GM12878 (cell line): ENCODE measurements around the gene FHOD3. TPM values are rescaled to one million over a fixed set of nuclear protein-coding genes. Genes with fewer than 3 reads are reported as not detected.

Source experiments
- EED ChIP-seq: sonication (generic); IDR thresholded peaks from 2 replicates; pipeline ENCODE4 v1.6.1; 2016; ENCODE audit warnings: antibody characterized with exemption, low read depth
- NR2F1 ChIP-seq: fragments of 450-650 bp; conservative IDR thresholded peaks from 2 replicates; pipeline ENCODE4 v1.6.1; 2017; ENCODE audit warnings: mild to moderate bottlenecking
- RAD51 ChIP-seq: fragments of 450-650 bp; IDR thresholded peaks from 2 replicates; pipeline ENCODE4 v1.6.1; 2016; ENCODE audit warnings: moderate library complexity, mild to moderate bottlenecking, inconsistent platforms
- SRF ChIP-seq, 2 experiments: IDR thresholded peaks; 2 replicates each; pipeline ENCODE4 v1.6.1; 2011; ENCODE audit warnings: low read depth in 2 of 2, low read length in 2 of 2, mild to moderate bottlenecking in 1 of 2, moderate library complexity in 1 of 2
- TCF12 ChIP-seq: IDR thresholded peaks from 2 replicates; pipeline ENCODE4 v1.6.1; 2011; ENCODE audit warnings: low read depth, mild to moderate bottlenecking, low read length
- polyA plus RNA-seq, 11 experiments: library from polyadenylated mRNA; depleted of rRNA in 4 of 11; unstranded in 6 of 11; stranded (reverse) in 5 of 11; fragments of >200 nt; fragmentation: Nextera tagmentation in 4 of 11; fragmentation: Illumina TruSeq in 1 of 11; extraction: Ambion mirVana in 4 of 11; extraction: Trizol in 1 of 11; gene quantifications; 1 replicate in 1 of 11; 2 replicates in 10 of 11; pipeline versions ENCODE4 v1.2.1 to v1.2.3, GENCODE V29; 2011 to 2016; ENCODE audit warnings: inconsistent platforms in 2 of 11, missing spikeins in 2 of 11, low read depth in 1 of 11
- total RNA-seq, 4 experiments: library from RNA; depleted of rRNA in 3 of 4; stranded (reverse); fragments of >200 nt in 3 of 4; fragmentation: Illumina TruSeq in 1 of 4; extraction: Trizol in 1 of 4; gene quantifications; 2 replicates each; pipeline versions ENCODE4 v1.2.1 to v1.2.3, GENCODE V29; 2013 to 2021
- TF ChIP-seq, protein P1 (sequence below): fragments of 450-650 bp; IDR thresholded peaks from 2 replicates; pipeline ENCODE4 v1.6.1; 2017; ENCODE audit warnings: borderline replicate concordance
- TF ChIP-seq, protein P2 (sequence below): IDR thresholded peaks from 2 replicates; pipeline ENCODE4 v1.6.1; 2012; ENCODE audit warnings: improper control_type of control experiment, low read depth, low read length; ENCODE audit not compliant: insufficient replicate concordance
- TF ChIP-seq, protein P3 (sequence below): fragments of 450-650 bp; IDR thresholded peaks from 2 replicates; pipeline ENCODE4 v1.6.1; 2016; ENCODE audit warnings: mild to moderate bottlenecking

The FHOD3 gene
- total and polyA plus RNA-seq, 10 of the 15 experiments (the other 5 are each of a cell fraction or from before 2014, with no cell fraction given), result 0.77 to 26.7 (median 10.4) TPM

DNA sequence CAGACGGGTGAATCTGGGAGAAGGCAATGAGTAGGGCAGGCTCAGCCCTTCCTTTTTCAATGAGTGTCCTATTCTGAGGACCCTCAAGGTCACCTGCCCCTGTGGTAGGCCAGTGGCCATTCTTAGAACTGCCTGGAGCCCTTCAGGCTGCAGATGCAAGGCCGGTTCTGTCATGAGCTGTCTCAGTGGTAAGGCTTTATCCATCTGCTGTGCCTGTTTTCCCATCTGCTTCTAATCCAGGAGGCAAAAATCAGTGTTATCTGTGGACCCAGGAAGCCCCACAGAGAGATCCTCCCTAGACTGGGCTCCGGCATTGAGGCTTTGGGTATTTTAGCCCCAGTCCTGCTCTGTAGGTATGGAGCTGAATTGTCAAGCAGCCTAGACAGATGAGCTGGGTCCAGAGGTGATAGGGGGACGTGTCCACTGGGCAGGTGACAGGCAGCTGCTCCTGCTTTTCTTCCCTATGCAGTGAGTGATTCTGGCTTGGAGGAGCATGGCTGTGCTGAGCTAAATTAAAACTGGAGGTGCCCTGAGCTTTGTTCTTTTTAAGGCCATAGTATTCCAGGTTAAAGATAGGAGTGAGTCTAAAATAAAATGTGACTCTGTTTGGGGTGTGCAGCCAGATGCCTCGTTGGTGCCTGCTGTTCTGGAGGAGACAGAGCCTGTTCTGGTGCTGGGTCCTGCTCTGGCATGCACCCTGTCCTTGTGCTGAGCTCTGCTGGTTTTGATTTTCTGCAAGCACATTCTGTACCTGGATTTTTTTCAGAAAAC is 92.5 kb downstream of the FHOD3 start (continued):
- TF ChIP-seq SRF (IDR thresholded peaks at IDR 0.05; ENCODE audit: low read depth in 2 of 2, low read length in 2 of 2) (no peak), RAD51 (no peak), NR2F1 (no peak), EED (no peak), TCF12 (no peak)
- TF ChIP-seq, protein P1, sequence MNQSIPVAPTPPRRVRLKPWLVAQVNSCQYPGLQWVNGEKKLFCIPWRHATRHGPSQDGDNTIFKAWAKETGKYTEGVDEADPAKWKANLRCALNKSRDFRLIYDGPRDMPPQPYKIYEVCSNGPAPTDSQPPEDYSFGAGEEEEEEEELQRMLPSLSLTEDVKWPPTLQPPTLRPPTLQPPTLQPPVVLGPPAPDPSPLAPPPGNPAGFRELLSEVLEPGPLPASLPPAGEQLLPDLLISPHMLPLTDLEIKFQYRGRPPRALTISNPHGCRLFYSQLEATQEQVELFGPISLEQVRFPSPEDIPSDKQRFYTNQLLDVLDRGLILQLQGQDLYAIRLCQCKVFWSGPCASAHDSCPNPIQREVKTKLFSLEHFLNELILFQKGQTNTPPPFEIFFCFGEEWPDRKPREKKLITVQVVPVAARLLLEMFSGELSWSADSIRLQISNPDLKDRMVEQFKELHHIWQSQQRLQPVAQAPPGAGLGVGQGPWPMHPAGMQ, result no peak
- TF ChIP-seq, protein P2, sequence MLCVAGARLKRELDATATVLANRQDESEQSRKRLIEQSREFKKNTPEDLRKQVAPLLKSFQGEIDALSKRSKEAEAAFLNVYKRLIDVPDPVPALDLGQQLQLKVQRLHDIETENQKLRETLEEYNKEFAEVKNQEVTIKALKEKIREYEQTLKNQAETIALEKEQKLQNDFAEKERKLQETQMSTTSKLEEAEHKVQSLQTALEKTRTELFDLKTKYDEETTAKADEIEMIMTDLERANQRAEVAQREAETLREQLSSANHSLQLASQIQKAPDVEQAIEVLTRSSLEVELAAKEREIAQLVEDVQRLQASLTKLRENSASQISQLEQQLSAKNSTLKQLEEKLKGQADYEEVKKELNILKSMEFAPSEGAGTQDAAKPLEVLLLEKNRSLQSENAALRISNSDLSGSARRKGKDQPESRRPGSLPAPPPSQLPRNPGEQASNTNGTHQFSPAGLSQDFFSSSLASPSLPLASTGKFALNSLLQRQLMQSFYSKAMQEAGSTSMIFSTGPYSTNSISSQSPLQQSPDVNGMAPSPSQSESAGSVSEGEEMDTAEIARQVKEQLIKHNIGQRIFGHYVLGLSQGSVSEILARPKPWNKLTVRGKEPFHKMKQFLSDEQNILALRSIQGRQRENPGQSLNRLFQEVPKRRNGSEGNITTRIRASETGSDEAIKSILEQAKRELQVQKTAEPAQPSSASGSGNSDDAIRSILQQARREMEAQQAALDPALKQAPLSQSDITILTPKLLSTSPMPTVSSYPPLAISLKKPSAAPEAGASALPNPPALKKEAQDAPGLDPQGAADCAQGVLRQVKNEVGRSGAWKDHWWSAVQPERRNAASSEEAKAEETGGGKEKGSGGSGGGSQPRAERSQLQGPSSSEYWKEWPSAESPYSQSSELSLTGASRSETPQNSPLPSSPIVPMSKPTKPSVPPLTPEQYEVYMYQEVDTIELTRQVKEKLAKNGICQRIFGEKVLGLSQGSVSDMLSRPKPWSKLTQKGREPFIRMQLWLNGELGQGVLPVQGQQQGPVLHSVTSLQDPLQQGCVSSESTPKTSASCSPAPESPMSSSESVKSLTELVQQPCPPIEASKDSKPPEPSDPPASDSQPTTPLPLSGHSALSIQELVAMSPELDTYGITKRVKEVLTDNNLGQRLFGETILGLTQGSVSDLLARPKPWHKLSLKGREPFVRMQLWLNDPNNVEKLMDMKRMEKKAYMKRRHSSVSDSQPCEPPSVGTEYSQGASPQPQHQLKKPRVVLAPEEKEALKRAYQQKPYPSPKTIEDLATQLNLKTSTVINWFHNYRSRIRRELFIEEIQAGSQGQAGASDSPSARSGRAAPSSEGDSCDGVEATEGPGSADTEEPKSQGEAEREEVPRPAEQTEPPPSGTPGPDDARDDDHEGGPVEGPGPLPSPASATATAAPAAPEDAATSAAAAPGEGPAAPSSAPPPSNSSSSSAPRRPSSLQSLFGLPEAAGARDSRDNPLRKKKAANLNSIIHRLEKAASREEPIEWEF, result no peak
- TF ChIP-seq, protein P3, sequence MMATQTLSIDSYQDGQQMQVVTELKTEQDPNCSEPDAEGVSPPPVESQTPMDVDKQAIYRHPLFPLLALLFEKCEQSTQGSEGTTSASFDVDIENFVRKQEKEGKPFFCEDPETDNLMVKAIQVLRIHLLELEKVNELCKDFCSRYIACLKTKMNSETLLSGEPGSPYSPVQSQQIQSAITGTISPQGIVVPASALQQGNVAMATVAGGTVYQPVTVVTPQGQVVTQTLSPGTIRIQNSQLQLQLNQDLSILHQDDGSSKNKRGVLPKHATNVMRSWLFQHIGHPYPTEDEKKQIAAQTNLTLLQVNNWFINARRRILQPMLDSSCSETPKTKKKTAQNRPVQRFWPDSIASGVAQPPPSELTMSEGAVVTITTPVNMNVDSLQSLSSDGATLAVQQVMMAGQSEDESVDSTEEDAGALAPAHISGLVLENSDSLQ, result no peak
- TF ChIP-seq, all 136 proteins: peak for 0
